ENCODE results near the gene SLC41A1. TPM values are rescaled to one million over a fixed set of nuclear protein-coding genes. Genes with fewer than 3 reads are reported as not detected.

Gene SLC41A1
- total RNA-seq, 1 donor from 2014 or later: 14.0 TPM

DNA sequence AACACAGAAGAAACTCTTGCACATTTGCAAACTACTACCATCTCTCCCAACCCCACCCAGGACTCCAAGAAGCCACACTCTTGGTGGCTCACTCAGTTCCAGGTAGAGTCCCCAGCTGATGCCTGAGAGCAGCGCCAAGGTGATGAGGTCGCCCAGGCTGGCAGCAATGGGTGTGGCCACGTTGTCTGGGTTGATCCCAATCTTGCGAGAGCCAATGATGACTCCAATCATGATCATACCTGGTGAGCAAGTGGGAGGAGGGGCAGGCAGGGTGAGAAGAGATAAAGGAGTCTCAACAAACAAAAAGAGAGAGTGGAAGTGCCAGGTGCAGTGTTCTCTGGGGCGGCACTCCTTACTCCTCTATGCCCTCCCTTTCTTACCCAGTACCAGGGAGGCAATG, 14.4 kb downstream of the SLC41A1 start:
- no peak for DNase-seq (ENCODE audit: low read depth)
- no peak overlapping the region for H3K4me3 ChIP-seq (ENCODE audit: low read depth, low read length)
- TF ChIP-seq, protein P1, sequence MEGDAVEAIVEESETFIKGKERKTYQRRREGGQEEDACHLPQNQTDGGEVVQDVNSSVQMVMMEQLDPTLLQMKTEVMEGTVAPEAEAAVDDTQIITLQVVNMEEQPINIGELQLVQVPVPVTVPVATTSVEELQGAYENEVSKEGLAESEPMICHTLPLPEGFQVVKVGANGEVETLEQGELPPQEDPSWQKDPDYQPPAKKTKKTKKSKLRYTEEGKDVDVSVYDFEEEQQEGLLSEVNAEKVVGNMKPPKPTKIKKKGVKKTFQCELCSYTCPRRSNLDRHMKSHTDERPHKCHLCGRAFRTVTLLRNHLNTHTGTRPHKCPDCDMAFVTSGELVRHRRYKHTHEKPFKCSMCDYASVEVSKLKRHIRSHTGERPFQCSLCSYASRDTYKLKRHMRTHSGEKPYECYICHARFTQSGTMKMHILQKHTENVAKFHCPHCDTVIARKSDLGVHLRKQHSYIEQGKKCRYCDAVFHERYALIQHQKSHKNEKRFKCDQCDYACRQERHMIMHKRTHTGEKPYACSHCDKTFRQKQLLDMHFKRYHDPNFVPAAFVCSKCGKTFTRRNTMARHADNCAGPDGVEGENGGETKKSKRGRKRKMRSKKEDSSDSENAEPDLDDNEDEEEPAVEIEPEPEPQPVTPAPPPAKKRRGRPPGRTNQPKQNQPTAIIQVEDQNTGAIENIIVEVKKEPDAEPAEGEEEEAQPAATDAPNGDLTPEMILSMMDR (conservative IDR thresholded peaks at IDR 0.05; ENCODE audit: low read depth, low read length): no peak

- no peak for DNase-seq (ENCODE audit: low read depth)
- H3K4me3 ChIP-seq (ENCODE audit: low read depth, low read length): no peak overlapping the region
- TF ChIP-seq, protein P1 (conservative IDR thresholded peaks at IDR 0.05; ENCODE audit: low read depth, low read length): no peak
Observed at GRCh38 chr1:205797168-205797567, 15.8 kb downstream of the SLC41A1 start.

- no peak for DNase-seq (ENCODE audit: low read depth)
- TF ChIP-seq, protein P1 (conservative IDR thresholded peaks at IDR 0.05; ENCODE audit: low read depth, low read length): no peak
- no peak overlapping the region for H3K4me3 ChIP-seq (ENCODE audit: low read depth, low read length)
Observed at GRCh38 chr1:205794011-205794730, 18.8 kb downstream of the SLC41A1 start.

- H3K4me3 ChIP-seq (ENCODE audit: low read depth, low read length): no peak overlapping the region
- TF ChIP-seq, protein P1 (conservative IDR thresholded peaks at IDR 0.05; ENCODE audit: low read depth, low read length): no peak
Observed at GRCh38 chr1:205792961-205793673, 19.9 kb downstream of the SLC41A1 start.

GRCh38 chr1:205792481-205792881, 20.5 kb downstream of the SLC41A1 start:
- TF ChIP-seq, protein P1 (conservative IDR thresholded peaks at IDR 0.05; ENCODE audit: low read depth, low read length): no peak
- H3K4me3 ChIP-seq (ENCODE audit: low read depth, low read length): no peak overlapping the region
- DNase-seq (ENCODE audit: low read depth): no peak

More at GRCh38 chr1:205792961-205793673, 19.9 kb downstream of the SLC41A1 start:
- DNase-seq (ENCODE audit: low read depth): no peak

GRCh38 chr1:205791568-205792180, 21.3 kb downstream of the SLC41A1 start:
- TF ChIP-seq, protein P1 (conservative IDR thresholded peaks at IDR 0.05; ENCODE audit: low read depth, low read length): peak; percentile 93
- no peak overlapping the region for H3K4me3 ChIP-seq (ENCODE audit: low read depth, low read length)
- no peak for DNase-seq (ENCODE audit: low read depth)
